DMS153 treated with DMSO at 0.1 percent for 48 hours (cell line): ENCODE data around the gene COMMD3.
"Not testable (repeated sequence)": the region's sequence is repeated elsewhere in the genome, so short reads cannot be mapped to it uniquely, and the experiment has no call there.

Source experiments
- DNase-seq: peaks from one replicate; lab custom pipeline; 2025; ENCODE audit not compliant: unreplicated experiment; lab: John Stamatoyannopoulos, UW

The COMMD3 gene

DNA sequence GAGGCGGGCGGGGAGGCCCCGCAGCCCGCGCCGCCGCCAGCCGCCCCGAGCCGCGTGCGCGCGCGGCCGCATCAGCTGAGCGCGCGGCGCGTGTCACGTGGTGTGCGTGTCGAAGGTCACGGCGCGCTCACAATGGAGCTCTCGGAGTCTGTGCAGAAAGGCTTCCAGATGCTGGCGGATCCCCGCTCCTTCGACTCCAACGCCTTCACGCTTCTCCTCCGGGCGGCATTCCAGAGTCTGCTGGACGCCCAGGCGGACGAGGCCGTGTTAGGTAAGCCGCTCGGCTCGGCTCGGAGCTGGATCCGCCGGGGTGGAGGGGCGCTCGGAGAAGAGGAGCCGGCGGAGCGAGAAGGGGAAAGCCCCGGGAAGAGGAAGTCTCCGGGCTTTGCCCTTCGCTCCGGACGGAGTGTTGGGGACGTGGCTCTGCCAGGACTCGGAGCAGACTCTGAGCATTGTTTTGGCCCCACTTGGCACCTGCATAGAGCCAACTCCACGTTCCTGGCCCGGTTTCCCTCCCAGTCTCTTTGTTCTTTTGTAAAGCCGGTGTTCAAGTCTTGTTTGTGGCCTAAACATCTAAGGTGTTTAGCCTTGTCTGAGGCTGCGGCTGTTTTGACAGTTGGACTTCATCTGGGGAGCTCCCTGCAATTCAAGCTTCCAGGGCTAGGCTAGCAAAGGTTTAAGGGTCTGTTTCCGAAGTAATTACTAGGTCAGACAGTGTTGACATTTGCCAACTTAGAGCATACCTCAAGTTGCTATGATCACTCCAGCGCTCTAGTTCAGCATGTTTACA lies at the start of gene COMMD3:
Gene COMMD3, plus strand, starts transcription at position 103 of the 790 bp plus-strand sequence. Its CDS starts 30 bp downstream, at position 133.
- DNase-seq: peak; percentile 24

DNA sequence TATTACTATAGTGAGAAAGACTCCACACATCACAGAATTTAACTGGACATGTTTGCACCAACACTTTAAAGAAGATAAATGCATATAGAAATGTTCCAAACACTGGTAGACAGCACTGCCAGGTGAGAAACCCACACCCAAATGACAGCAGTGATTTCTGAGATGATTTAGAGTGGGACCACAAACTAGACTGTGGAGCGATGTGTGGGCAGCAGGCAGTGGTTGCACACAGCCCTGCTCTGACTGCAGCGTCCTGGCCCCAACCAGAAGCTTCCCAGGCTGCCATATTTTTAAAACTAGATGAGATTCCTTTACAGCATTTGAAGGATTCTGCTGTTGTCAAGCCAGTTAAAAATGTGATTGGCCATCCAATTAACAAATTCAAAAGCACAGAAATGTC lies 47.7 kb upstream of the COMMD3 start:
- no peak for DNase-seq

DNA sequence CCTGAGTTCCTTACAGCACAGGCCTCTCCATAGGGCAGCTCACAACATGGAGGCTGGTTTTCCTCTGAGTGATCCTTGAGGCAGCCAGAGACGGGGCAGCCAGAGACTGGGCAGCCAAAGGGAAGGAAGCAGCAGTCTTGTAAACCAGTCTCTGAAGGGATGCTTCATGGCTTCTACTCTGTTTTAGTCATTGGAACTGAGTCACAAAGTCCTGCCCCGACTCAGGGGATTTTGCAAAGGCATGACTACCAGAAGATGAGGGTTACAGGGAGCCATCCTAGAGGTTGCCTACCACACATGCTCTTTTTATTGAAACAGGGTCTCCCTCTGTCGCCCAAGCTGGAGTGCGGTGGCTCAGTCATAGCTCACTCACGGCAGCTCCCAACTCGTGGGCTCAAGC lies 44.4 kb upstream of the COMMD3 start:
- no peak for DNase-seq

- DNase-seq: no peak
These were observed 37.8 kb upstream of the COMMD3 start for GRCh38 chr10:22278441-22278782.

- DNase-seq: no peak
These were observed 36.1 kb upstream of the COMMD3 start for GRCh38 chr10:22280078-22280477.

- DNase-seq: no peak
These were observed 31.1 kb upstream of the COMMD3 start for GRCh38 chr10:22285130-22285529.

DNA sequence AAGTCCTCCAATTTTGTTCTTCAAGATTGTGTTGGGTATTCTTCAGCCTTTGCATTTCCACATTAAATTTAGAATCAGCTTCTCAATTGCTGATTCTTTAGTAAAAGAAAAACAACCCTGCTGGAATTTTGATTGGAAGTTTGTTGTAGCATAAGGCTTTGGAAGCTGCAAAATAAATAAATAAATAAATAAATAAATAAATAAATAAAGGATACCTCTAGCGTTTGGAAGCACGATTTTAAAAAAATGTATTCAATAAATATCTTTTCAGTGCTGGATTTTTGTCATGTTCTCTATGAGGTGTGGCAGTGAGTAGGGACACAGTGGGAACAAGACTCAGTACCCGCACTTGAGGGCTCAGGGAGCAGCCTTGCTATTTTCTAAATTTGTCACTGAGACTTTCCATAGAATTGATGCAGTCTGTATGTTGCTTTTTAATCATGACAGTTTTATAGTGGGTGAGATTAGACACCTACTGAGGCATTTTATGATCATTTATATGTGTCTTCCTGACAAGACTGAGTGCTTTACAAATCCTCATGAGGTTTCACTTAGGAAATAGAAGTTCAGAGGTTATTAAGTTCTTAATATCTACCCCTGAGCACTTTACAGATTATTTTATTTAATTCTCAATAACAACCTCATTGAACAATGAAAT lies 22.3 kb upstream of the COMMD3 start:
- DNase-seq: no peak

GRCh38 chr10:22294694-22295093 lies 21.5 kb upstream of the COMMD3 start:
- peak; percentile 22 for DNase-seq

GRCh38 chr10:22301193-22301592 lies 15.0 kb upstream of the COMMD3 start:
- DNase-seq: no peak

GRCh38 chr10:22303461-22303860 lies 12.7 kb upstream of the COMMD3 start:
- DNase-seq: no peak

GRCh38 chr10:22305721-22306120 lies 10.5 kb upstream of the COMMD3 start:
- DNase-seq: no peak

DNA sequence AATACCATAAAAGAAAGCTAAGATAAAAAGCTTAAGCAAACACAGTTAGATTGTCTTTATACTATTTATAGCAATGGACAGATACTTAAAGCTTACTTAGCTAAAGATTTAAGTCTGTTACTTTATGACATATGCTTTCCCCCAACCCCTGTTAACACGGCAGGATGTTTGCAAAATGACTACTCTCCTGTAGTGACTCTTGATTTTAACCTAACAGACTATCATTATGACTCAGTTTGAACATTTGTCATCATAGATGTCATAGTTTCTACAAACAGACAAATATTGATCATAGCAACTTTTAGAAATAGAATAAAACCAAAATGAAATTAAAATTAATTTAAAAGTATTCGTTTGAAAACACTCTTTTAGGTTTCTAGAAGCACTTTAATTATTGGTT lies 7.8 kb upstream of the COMMD3 start:
- DNase-seq: no peak

GRCh38 chr10:22309180-22310000 lies 6.8 kb upstream of the COMMD3 start:
- no peak for DNase-seq

DNA sequence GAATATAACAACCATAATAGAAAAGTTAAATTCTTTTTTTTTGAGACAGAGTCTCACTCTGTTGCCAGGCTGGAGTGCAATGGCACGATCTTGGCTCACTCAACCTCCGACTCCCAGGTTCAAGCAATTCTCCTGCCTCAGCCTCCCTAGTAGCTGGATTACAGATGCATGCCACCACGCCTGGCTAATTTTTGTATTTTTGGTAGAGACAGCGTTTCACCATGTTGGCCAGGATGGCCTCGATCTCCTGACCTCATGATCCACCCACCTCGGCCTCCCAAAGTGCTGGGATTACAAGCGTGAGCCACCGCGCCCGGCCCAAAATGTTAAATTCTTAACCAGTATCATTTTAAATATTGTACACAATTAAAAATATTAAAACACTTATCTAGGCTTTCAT lies 6.2 kb upstream of the COMMD3 start:
- DNase-seq: not testable (repeated sequence)

DNA sequence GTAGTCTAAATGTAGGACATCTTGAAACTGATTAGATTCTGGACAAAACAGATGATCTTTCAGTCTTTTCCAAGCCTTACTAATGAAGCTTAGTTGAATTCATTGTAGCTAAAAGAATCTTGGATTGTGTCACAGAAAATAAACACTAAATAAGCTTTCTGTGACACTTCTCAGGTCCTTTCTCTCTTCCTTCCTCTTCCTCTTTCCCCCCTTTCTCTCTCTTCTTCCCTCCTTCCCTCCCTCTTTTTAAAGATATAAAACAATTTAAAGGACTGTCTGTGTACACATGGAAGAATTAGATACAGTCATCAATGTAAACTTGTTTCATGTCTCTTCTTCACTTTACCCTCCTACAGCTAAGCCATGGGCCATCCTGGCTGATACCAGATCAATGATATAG lies 5.3 kb upstream of the COMMD3 start:
- no peak for DNase-seq

DNA sequence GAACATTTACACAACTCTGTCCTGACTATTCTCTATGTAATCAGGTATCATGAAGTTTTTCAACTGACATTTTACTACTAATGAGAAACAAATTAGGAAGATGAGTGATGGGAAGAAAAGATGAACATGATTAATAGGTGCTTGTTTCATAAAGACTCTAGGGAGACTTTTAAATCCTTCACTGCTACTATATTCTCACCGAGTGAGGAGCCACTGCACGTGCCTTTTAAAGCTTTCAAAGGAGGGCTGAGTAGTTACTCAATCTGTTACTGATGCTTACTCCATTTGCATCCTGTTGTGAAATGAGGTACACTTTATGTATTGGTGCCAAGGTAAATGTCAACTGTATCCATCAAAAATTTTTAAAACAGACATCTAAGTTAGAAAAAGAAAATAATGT lies 1.3 kb upstream of the COMMD3 start:
- DNase-seq: no peak

DNA sequence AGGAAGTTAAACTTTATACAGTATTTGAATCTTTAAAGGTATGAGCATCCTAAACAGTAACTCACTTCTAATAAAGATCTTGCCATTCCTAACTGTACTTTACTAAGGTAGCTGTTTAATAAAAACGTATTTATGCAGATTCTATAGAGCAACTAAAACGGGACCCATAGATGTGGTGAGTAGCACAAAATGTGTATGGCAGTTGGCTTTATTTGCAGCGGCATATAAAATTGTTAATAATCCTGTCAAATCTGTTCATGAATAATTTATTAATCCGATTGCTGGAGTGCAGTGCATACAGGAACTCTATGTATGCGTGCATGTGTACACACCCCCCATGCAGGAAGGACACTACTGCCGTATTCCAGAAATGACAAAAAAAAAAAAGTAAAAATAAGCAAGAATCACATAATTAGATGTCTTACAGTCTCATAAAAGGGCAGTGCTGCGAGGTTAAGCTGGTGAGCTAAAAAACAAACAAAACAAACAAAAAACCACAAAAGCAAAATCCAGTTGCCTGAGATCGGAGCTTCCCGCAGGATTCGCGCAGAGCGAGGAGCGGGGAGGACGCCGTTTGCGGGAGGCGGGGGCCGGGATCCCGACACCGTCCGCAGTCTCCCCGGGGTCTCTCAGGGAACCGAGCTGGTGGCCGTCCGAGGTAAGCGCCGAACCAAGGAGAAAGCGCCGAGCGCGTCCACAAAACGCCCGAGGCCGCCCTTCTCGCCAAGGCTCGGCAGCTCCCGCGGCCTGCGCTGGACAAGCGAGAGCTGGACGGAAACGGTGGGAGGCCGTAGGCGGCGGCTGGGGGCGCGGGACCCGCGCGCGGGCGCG lies 518 bp upstream of the COMMD3 start:
- DNase-seq: peak; percentile 19

DNA sequence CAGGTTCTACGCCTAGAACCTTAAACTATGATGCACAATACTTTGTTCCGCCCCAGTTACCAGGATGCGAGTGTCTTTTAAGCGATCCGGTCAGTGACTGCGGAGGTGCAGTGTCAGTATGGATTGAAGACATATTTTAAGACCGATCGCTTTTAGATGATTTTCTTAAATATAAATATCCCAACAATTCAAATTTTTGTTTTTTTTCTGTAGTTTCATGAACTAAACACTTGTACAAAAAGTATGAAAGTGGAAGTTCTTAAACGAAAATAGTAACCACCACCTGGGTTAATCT lies 835 bp downstream of the COMMD3 start:
- no peak for DNase-seq

DNA sequence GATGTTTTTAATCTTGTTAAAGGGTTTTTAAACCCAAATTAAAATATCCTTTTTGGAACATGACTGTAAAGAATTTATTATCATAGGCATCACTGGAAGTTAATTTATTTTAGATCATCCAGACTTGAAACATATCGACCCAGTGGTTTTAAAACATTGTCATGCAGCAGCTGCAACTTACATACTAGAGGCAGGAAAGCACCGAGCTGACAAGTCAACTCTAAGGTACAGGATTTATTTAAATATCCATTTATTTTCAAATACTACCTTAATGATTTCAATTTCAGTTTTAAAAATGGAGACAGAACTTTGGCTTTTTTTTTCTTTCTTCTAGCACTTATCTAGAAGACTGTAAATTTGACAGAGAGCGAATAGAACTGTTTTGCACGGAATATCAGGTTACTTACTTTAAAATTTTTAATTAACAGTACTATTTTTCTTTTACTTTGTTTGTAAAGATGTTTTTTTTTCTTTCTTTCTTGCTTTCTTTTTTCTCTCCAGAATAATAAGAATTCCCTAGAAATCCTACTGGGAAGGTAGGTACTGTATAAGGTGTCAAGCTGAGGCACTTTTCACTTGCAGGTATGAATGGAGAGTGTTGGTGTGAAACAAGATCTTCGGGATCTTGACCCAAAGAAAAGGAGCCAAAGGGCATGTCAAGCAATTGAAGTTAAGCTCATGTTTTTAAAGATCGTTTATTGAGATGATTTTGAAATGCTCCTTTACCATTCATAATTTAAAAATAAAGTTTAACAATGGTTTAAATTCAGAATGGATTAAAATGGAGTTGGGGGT lies 1.8 kb downstream of the COMMD3 start:
- DNase-seq: no peak

GRCh38 chr10:22318772-22319171 lies 2.6 kb downstream of the COMMD3 start:
- DNase-seq: no peak
